Choroid plexus epithelial cell (primary cell): ENCODE measurements around the gene ANAPC4.
A peak's percentile ranks its signal among the peaks of the same experiment; 100 is the strongest.

Source experiments
- DNase-seq: peaks from one replicate; pipeline ENCODE4 v3.0.0-alpha.2; 2010; ENCODE audit warnings: low read depth
- H3K4me3 ChIP-seq: 2 replicates; pipeline ENCODE4 v1.5.1; 2011; ENCODE audit warnings: low read depth, mild to moderate bottlenecking, control low read depth, low read length, moderate library complexity
- CTCF ChIP-seq: conservative IDR thresholded peaks from 2 replicates; pipeline ENCODE4 v1.5.1; 2011; ENCODE audit warnings: low read depth, mild to moderate bottlenecking, control low read depth, inconsistent platforms, low read length, moderate library complexity

Gene ANAPC4

GRCh38 chr4:25452081-25452480, 75.0 kb downstream of the ANAPC4 start:
- no peak for DNase-seq
- no peak overlapping the region for H3K4me3 ChIP-seq
- no peak for TF ChIP-seq CTCF

- TF ChIP-seq CTCF, result no peak
- H3K4me3 ChIP-seq, result no peak overlapping the region
- DNase-seq, result no peak
Observed at GRCh38 chr4:25454476-25454875, 77.4 kb downstream of the ANAPC4 start.

- peak; percentile 43 for DNase-seq
- TF ChIP-seq CTCF, result no peak
- H3K4me3 ChIP-seq, result no peak overlapping the region
Observed at GRCh38 chr4:25457053-25457715, 80.1 kb downstream of the ANAPC4 start.

GRCh38 chr4:25466966-25467697, 90.1 kb downstream of the ANAPC4 start:
- peak; percentile 51 for DNase-seq
- TF ChIP-seq CTCF, result no peak
- H3K4me3 ChIP-seq, result no peak overlapping the region

GRCh38 chr4:25467843-25468242, 90.8 kb downstream of the ANAPC4 start:
- no peak for TF ChIP-seq CTCF
- no peak overlapping the region for H3K4me3 ChIP-seq
- no peak for DNase-seq
